ENCODE data around the gene SPTBN1.

DNA sequence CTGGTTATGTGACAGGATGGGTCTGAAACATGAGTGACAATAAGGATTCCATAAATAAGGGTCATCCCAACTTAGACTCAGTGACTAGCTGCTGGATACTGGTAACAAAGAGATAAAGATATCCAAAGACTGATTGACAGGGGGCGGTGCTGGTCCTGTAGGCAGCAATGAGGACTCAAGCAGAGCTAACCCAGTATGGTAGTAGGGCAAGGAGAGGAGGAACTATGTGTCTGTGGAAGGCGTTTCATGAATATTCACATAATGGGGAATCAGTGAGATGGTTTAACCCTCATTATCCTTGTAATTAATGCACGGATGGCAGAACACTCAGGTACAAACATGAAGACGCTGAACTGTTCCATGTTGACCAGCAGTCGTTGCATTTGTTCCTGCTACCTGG is 164.8 kb downstream of the SPTBN1 start:
- TF ChIP-seq FOXM1 (IDR thresholded peaks at IDR 0.05; ENCODE audit: borderline replicate concordance) (no peak), ELF4 (IDR thresholded peaks at IDR 0.05) (no peak), SUZ12 (IDR thresholded peaks at IDR 0.05) (no peak), HDGF (IDR thresholded peaks at IDR 0.05; ENCODE audit: borderline replicate concordance) (no peak), CTBP1 (IDR thresholded peaks at IDR 0.05; ENCODE audit: borderline replicate concordance) (no peak), L3MBTL2 (conservative IDR thresholded peaks at IDR 0.05) (no peak), FOXK2 (IDR thresholded peaks at IDR 0.05) (no peak), SP1 (IDR thresholded peaks at IDR 0.05) (no peak)
- TF ChIP-seq, protein P1, sequence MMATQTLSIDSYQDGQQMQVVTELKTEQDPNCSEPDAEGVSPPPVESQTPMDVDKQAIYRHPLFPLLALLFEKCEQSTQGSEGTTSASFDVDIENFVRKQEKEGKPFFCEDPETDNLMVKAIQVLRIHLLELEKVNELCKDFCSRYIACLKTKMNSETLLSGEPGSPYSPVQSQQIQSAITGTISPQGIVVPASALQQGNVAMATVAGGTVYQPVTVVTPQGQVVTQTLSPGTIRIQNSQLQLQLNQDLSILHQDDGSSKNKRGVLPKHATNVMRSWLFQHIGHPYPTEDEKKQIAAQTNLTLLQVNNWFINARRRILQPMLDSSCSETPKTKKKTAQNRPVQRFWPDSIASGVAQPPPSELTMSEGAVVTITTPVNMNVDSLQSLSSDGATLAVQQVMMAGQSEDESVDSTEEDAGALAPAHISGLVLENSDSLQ (IDR thresholded peaks at IDR 0.05): no peak

Data from HEK293T (cell line).